Ovary (tissue), 3 donors: ENCODE data around the gene KCNQ4.
A peak's percentile ranks its signal among the peaks of the same experiment; 100 is the strongest.

ENCODE experiments used
- POLR2A ChIP-seq: fragments of 450-650 bp; IDR thresholded peaks from one replicate; pipeline ENCODE4 v1.6.1; 2017; ENCODE audit warnings: antibody characterized with exemption, mild to moderate bottlenecking, moderate library complexity
- TF ChIP-seq, protein P1 (sequence below), 3 donors: fragments of 450-650 bp in 2 of 3; fragments of 200-600 bp in 1 of 3; IDR thresholded peaks; one replicate each; pipeline versions ENCODE4 v1.5.1 to v1.8.0; 2016 to 2022; ENCODE audit warnings: antibody characterized with exemption in 3 of 3, mild to moderate bottlenecking in 1 of 3
- donor health status: DM: no; HTN: no; CAD: no.

- TF ChIP-seq, protein P1, sequence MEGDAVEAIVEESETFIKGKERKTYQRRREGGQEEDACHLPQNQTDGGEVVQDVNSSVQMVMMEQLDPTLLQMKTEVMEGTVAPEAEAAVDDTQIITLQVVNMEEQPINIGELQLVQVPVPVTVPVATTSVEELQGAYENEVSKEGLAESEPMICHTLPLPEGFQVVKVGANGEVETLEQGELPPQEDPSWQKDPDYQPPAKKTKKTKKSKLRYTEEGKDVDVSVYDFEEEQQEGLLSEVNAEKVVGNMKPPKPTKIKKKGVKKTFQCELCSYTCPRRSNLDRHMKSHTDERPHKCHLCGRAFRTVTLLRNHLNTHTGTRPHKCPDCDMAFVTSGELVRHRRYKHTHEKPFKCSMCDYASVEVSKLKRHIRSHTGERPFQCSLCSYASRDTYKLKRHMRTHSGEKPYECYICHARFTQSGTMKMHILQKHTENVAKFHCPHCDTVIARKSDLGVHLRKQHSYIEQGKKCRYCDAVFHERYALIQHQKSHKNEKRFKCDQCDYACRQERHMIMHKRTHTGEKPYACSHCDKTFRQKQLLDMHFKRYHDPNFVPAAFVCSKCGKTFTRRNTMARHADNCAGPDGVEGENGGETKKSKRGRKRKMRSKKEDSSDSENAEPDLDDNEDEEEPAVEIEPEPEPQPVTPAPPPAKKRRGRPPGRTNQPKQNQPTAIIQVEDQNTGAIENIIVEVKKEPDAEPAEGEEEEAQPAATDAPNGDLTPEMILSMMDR (IDR thresholded peaks at IDR 0.05): peak; percentile 81 to 83 (median 83)
- TF ChIP-seq POLR2A: no peak
Observed at GRCh38 chr1:40849801-40850592, 66.4 kb downstream of the KCNQ4 start.
